Measurements from ENCODE around the gene GMCL2.

- TF ChIP-seq CTCF (optimal IDR thresholded peaks at IDR 0.05 in 1 of 3, IDR thresholded peaks at IDR 0.05 in 1 of 3, conservative IDR thresholded peaks at IDR 0.05 in 1 of 3; ENCODE audit: extremely low read depth in 1 of 3, insufficient read depth in 2 of 3, low read length in 3 of 3): no peak
- no peak for TF ChIP-seq EZH2 (IDR thresholded peaks at IDR 0.05; ENCODE audit: low read length)
These were observed 40.8 kb upstream of the GMCL2 start for GRCh38 chr5:178227929-178228328.
